ENCODE measurements around the gene DUS1L.

DUS1L gene

GRCh38 chr17:82025401-82026107 is 40.0 kb downstream of the DUS1L start:
- H3K4me3 ChIP-seq (ENCODE audit: low read depth, low read length), result no peak overlapping the region
- no peak for TF ChIP-seq CTCF (conservative IDR thresholded peaks at IDR 0.05; ENCODE audit: low read depth, low read length)
- no peak for DNase-seq (ENCODE audit: low read depth)

- TF ChIP-seq CTCF (conservative IDR thresholded peaks at IDR 0.05; ENCODE audit: low read depth, low read length), result no peak
- H3K4me3 ChIP-seq (ENCODE audit: low read depth, low read length), result no peak overlapping the region
- DNase-seq (ENCODE audit: low read depth), result no peak
Observed at GRCh38 chr17:82024859-82025258, 40.7 kb downstream of the DUS1L start.

DNA sequence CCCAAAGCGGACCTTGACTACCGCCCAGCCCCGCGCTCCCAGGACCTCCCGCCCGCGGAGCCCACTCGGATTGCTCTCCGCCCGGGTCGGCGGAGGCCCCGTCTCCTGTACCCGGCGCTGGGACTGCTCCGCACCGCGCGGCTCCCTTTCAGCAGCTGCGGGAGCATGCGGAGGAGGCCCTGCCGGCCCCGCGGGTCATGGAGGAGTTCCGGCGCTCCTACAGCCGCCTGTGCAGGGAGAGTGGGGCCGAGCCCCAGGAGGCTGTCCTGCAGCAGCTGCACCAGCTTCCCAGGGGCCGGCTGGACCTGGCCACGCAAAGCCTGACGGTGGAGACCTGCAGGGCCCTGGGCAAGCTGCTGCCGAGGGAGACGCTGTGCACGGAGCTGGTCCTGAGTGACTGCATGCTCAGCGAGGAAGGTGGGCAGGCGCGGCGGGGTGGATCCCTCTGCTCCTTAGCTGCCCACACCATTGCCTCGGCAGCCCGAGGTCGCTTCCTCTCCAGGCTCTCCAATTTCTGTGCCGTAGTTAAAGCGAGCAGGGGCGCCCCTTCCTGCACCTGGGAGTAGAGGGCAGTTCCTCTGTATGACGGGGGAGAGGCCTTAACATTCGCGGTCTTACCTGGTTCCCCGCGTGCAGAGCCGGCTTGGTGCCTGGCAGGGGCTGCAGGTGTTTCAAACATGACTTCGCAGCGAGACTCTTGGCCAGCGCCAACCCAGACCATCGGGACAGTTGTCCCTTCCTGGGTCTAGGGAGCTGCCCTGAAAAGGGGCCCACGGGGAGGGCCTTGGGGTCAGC is 42.0 kb downstream of the DUS1L start:
- no peak for DNase-seq (ENCODE audit: low read depth)
- TF ChIP-seq CTCF (conservative IDR thresholded peaks at IDR 0.05; ENCODE audit: low read depth, low read length), result no peak
- peak overlapping the region; percentile 72 for H3K4me3 ChIP-seq (ENCODE audit: low read depth, low read length)

GRCh38 chr17:82022981-82023446 is 42.6 kb downstream of the DUS1L start, which contains the start of gene LRRC45:
TSS of gene LRRC45 (plus strand) at chr17:82023305. CDS start at chr17:82023644, 339 bp downstream.
- TF ChIP-seq CTCF (conservative IDR thresholded peaks at IDR 0.05; ENCODE audit: low read depth, low read length), result no peak

GRCh38 chr17:82022310-82022980 is 43.2 kb downstream of the DUS1L start, which contains the start of gene CENPX:
TSS of gene CENPX (minus strand) at chr17:82022878. CDS start at chr17:82022861, 17 bp downstream.
- H3K4me3 ChIP-seq (ENCODE audit: low read depth, low read length), result peak within 1 kb of the TSS; percentile 83
- TF ChIP-seq CTCF (conservative IDR thresholded peaks at IDR 0.05; ENCODE audit: low read depth, low read length), result no peak
- no peak for DNase-seq (ENCODE audit: low read depth)

More at GRCh38 chr17:82022981-82023446, 42.6 kb downstream of the DUS1L start, which contains the start of gene LRRC45:
- H3K4me3 ChIP-seq (ENCODE audit: low read depth, low read length), result peak within 1 kb of the TSS; percentile 83
- DNase-seq (ENCODE audit: low read depth), result peak; percentile 100

GRCh38 chr17:82021900-82022309 is 43.7 kb downstream of the DUS1L start:
- no peak for TF ChIP-seq CTCF (conservative IDR thresholded peaks at IDR 0.05; ENCODE audit: low read depth, low read length)
- H3K4me3 ChIP-seq (ENCODE audit: low read depth, low read length), result peak overlapping the region; percentile 83
- DNase-seq (ENCODE audit: low read depth), result no peak

All from choroid plexus epithelial cell (primary cell).